ENCODE measurements around the gene ZNF530. TPM values are rescaled to one million over a fixed set of nuclear protein-coding genes. Genes with fewer than 3 reads are reported as not detected.
A peak's percentile ranks its signal among the peaks of the same experiment; 100 is the strongest.

The ZNF530 gene
- total RNA-seq, 1 donor from 2014 or later, result 3.9 TPM

DNA sequence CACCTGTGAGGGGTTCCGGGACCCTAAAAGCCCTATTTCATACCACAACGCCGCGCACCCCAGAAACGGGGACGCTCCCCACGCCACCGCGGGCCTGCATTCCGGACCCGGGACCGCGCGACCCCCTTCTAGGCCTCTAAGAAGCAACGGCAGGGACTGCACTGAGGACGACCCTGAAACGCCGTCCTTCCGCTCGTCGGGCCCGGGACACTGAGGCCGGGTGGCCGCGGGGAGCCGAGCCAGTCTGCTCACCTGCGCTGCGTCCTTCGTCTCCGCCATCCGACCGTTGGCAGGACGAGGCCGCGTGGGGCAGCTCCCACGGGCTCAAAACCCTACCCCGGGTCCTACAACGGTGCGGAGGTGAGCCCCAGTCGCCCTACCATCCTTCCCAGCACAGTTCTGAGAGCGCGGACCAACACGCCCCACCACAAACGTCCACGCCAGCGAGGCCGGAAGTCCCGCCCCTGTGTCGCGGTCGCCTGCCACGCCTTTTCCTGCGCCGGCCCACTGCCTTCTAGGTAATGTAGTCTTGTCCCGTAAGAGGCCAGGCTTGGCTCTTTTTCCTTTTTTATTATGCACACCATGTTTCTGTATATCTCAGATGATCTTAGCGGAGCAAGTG, 40.2 kb upstream of the ZNF530 start, which contains the start of gene ZNF550:
TSS of gene ZNF550 (minus strand) at position 460 of the 622 bp plus-strand sequence. CDS start at position 279, 181 bp downstream.
- peak; percentile 80 for DNase-seq (ENCODE audit: low read depth)
- Histone ChIP-seq H3K4me3 (ENCODE audit: low read depth, low read length) (peak within 1 kb of the TSS; percentile 99), H3K36me3 (ENCODE audit: control insufficient read depth, insufficient read depth, low read length) (peaks cover 10% of the 10 kb centered on the region), H3K27me3 (ENCODE audit: control insufficient read depth, insufficient read depth, low read length) (no peaks in the 10 kb centered on the region)
- FAIRE-seq, result no peak
- TF ChIP-seq, protein P1, sequence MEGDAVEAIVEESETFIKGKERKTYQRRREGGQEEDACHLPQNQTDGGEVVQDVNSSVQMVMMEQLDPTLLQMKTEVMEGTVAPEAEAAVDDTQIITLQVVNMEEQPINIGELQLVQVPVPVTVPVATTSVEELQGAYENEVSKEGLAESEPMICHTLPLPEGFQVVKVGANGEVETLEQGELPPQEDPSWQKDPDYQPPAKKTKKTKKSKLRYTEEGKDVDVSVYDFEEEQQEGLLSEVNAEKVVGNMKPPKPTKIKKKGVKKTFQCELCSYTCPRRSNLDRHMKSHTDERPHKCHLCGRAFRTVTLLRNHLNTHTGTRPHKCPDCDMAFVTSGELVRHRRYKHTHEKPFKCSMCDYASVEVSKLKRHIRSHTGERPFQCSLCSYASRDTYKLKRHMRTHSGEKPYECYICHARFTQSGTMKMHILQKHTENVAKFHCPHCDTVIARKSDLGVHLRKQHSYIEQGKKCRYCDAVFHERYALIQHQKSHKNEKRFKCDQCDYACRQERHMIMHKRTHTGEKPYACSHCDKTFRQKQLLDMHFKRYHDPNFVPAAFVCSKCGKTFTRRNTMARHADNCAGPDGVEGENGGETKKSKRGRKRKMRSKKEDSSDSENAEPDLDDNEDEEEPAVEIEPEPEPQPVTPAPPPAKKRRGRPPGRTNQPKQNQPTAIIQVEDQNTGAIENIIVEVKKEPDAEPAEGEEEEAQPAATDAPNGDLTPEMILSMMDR (IDR thresholded peaks at IDR 0.05; ENCODE audit: insufficient read depth, low read length, severe bottlenecking), result no peak

DNA sequence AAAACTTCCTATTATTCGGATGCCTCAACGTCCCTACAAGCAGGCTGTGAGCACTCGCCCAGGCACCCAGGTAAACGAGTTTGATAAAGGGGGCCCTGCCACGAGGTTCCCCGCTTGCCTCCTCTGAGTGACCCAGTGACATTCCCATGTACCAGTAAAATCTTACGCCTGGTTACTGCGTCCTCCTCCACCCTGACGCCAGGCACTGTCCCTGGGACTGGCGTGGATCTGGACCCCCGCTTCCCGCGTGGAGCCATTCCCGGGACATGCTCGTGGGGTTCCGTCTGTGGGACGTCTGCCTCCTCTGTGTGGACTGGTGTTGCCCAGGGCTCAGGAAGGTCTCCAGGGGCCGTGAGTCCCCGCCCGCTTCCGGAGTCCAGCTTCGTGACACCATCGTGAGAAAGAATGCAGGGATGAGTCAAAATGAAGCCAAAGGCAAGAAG, 39.6 kb upstream of the ZNF530 start:
- no peak for FAIRE-seq
- TF ChIP-seq, protein P1 (IDR thresholded peaks at IDR 0.05; ENCODE audit: insufficient read depth, low read length, severe bottlenecking), result no peak
- H3K4me3 ChIP-seq (ENCODE audit: low read depth, low read length), result peak overlapping the region; percentile 99

DNA sequence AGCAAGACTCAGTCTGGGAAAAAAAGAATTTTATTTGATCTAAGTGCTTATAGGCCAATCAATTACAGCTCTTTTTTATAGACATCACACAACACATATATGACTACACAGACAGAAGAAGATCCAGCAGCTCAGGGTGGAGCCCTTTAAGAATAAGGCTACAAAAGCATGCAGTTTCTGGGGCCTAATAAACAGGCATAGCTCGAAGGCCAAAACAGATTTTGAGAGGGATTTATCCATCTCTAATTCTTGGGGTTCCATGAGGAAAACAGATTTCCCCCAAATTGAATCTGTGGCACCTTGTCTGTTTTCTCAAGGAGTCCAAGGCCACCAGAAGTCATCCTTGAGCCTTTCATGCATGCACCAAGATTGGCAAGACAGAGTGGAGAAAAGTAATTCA, 36.1 kb upstream of the ZNF530 start:
- TF ChIP-seq, protein P1 (IDR thresholded peaks at IDR 0.05; ENCODE audit: insufficient read depth, low read length, severe bottlenecking), result no peak
- no peak for DNase-seq (ENCODE audit: low read depth)
- H3K27me3 ChIP-seq (ENCODE audit: control insufficient read depth, insufficient read depth, low read length), result no peaks in the 10 kb centered on the region
- H3K4me3 ChIP-seq (ENCODE audit: low read depth, low read length), result no peak overlapping the region
- FAIRE-seq, result no peak
- H3K36me3 ChIP-seq (ENCODE audit: control insufficient read depth, insufficient read depth, low read length), result no peaks in the 10 kb centered on the region

More for the DNA sequence above, 39.6 kb upstream of the ZNF530 start:
- DNase-seq (ENCODE audit: low read depth), result peak; percentile 43
- Histone ChIP-seq H3K27me3 (ENCODE audit: control insufficient read depth, insufficient read depth, low read length) (no peaks in the 10 kb centered on the region), H3K36me3 (ENCODE audit: control insufficient read depth, insufficient read depth, low read length) (peaks cover 8% of the 10 kb centered on the region)

DNA sequence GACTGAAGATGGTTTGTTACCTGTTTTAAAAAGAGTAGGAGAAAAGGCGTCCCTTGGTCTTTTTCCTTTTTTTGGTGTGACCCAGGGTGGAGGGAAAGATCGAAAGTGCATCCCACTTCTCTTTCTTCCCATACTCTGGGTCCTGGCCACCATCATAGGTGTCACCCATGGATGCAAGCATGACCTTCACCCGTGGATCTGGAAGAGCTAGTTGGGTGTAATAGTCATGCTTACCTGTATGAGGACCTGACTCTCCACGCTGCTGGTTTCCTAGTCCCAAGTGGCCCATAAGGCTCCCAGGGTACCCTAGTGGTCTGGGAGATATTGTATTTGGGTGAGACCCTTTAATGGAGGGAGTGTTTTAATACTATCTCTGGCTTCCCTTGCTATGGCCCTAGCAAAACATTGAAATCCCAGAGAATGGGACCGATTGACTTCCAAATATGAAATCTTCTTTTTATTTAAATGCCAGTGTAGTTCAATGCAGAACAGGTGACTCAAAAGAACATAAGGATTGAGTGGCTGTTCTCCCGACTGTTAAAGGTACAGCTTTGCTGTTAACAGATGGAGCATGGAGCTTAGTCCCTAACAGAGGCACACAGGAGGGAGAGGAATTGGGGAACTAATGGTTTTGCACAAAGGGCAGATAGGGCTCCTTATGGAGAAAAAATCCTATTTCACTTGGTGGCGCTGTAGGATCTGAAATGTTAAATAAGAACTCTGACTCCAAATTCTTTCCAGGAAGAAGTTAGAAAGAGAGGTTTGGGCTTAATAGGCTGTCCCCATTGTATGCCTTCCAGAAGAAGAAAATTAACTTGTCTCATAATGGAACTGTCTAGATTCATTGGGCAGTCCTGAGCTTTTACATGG, 33.1 kb upstream of the ZNF530 start:
- peak; percentile 3 for DNase-seq (ENCODE audit: low read depth)

DNA sequence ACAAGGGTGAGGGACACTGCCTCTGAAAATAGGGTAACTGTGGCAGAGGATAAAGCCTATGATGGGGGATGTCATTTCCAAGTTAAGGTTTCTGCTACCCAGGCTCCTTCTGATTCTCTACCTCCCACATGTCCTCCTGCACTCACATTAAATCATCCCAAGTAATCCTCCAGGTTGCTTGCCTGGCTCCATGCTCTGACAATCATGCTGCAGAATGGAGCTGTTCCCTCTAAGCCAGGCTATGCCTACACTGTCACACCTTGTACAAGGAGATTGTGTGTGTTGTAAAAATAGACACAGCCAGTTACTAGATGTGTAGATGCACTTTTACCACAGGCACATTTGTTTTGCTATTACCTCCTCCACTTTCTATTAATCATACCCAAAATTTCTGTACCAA, 29.0 kb upstream of the ZNF530 start:
- TF ChIP-seq, protein P1 (IDR thresholded peaks at IDR 0.05; ENCODE audit: insufficient read depth, low read length, severe bottlenecking), result no peak
- no peak for DNase-seq (ENCODE audit: low read depth)
- FAIRE-seq, result no peak
- H3K36me3 ChIP-seq (ENCODE audit: control insufficient read depth, insufficient read depth, low read length), result peaks cover 17% of the 10 kb centered on the region
- no peaks in the 10 kb centered on the region for H3K27me3 ChIP-seq (ENCODE audit: control insufficient read depth, insufficient read depth, low read length)
- no peak overlapping the region for H3K4me3 ChIP-seq (ENCODE audit: low read depth, low read length)

More for the DNA sequence above, 33.1 kb upstream of the ZNF530 start:
- TF ChIP-seq, protein P1 (IDR thresholded peaks at IDR 0.05; ENCODE audit: insufficient read depth, low read length, severe bottlenecking), result no peak
- Histone ChIP-seq H3K27me3 (ENCODE audit: control insufficient read depth, insufficient read depth, low read length) (no peaks in the 10 kb centered on the region), H3K4me3 (ENCODE audit: low read depth, low read length) (no peak overlapping the region), H3K36me3 (ENCODE audit: control insufficient read depth, insufficient read depth, low read length) (no peaks in the 10 kb centered on the region)
- FAIRE-seq, result no peak

All from bronchial epithelial cell (primary cell).